GM12878 (cell line): ENCODE measurements around the gene LMBR1. TPM values are rescaled to one million over a fixed set of nuclear protein-coding genes. Genes with fewer than 3 reads are reported as not detected.

Experiments used
- polyA plus RNA-seq, 11 experiments: library from polyadenylated mRNA; depleted of rRNA in 4 of 11; unstranded in 6 of 11; stranded (reverse) in 5 of 11; fragments of >200 nt; fragmentation: Nextera tagmentation in 4 of 11; fragmentation: Illumina TruSeq in 1 of 11; extraction: Ambion mirVana in 4 of 11; extraction: Trizol in 1 of 11; gene quantifications; 1 replicate in 1 of 11; 2 replicates in 10 of 11; pipeline versions ENCODE4 v1.2.1 to v1.2.3, GENCODE V29; 2011 to 2016; ENCODE audit warnings: inconsistent platforms in 2 of 11, missing spikeins in 2 of 11, low read depth in 1 of 11
- small RNA-seq: library from RNA; depleted of rRNA; stranded (forward); fragments of <200 nt; gene quantifications from one replicate; pipeline ENCODE3, GENCODE V24; 2014
- total RNA-seq, 4 experiments: library from RNA; depleted of rRNA in 3 of 4; stranded (reverse); fragments of >200 nt in 3 of 4; fragmentation: Illumina TruSeq in 1 of 4; extraction: Trizol in 1 of 4; gene quantifications; 2 replicates each; pipeline versions ENCODE4 v1.2.1 to v1.2.3, GENCODE V29; 2013 to 2021

The LMBR1 gene
- total and polyA plus RNA-seq, 10 of the 15 experiments (the other 5 are each of a cell fraction or from before 2014, with no cell fraction given) = 4.0 to 63.5 (median 28.8) TPM

Small RNA genes lying within 50 kb of the gene (small RNA-seq; reads per million reads assigned to genes)
- gene RNU4-31P = not detected

Other genes starting within 250 kb of the LMBR1 start
- gene NOM1, start 56.5 kb upstream of the LMBR1 start, total RNA-seq (2014; rRNA removed) = 17.6 and 19.0 TPM in 2 replicates
- gene NOM1, start 56.5 kb upstream of the LMBR1 start, total RNA-seq (2014; rRNA removed; fragmentation: Illumina TruSeq; extraction: Trizol) = 13.1 and 18.1 TPM in 2 replicates
- 18.3 and 20.1 TPM in 2 replicates for gene NOM1, start 56.5 kb upstream of the LMBR1 start, total RNA-seq (2021)
- gene NOM1, start 56.5 kb upstream of the LMBR1 start, polyA plus RNA-seq (2011; rRNA removed) = 15.7 and 18.0 TPM in 2 replicates
- 18.2 and 21.6 TPM in 2 replicates for gene NOM1, start 56.5 kb upstream of the LMBR1 start, polyA plus RNA-seq (2014; fragmentation: Illumina TruSeq; extraction: Trizol)
- gene NOM1, start 56.5 kb upstream of the LMBR1 start, polyA plus RNA-seq (2014; fragmentation: Nextera tagmentation; extraction: Ambion mirVana) = 1 to 10 TPM; 2.9 to 4.2 TPM
- 20.8 and 21.3 TPM in 2 replicates for gene NOM1, start 56.5 kb upstream of the LMBR1 start, polyA plus RNA-seq (2014; rRNA removed)
- gene NOM1, start 56.5 kb upstream of the LMBR1 start, polyA plus RNA-seq (2016; fragmentation: Nextera tagmentation; extraction: Ambion mirVana) = 10 to 100 TPM; 12.7 to 13.9 TPM
- gene MNX1, start 117.5 kb upstream of the LMBR1 start, total RNA-seq (2014; rRNA removed) = 1.0 and 1.3 TPM in 2 replicates
- gene MNX1, start 117.5 kb upstream of the LMBR1 start, total RNA-seq (2014; rRNA removed; fragmentation: Illumina TruSeq; extraction: Trizol) = 0.54 and 0.60 TPM in 2 replicates
- gene MNX1, start 117.5 kb upstream of the LMBR1 start, total RNA-seq (2021) = 1.8 and 2.3 TPM in 2 replicates
- gene MNX1, start 117.5 kb upstream of the LMBR1 start, polyA plus RNA-seq (2011; rRNA removed) = 1.9 and 2.3 TPM in 2 replicates
- gene MNX1, start 117.5 kb upstream of the LMBR1 start, polyA plus RNA-seq (2014; fragmentation: Illumina TruSeq; extraction: Trizol) = 0.48 TPM in 1 of 2 replicates, not detected in the other
- gene MNX1, start 117.5 kb upstream of the LMBR1 start, polyA plus RNA-seq (2014; fragmentation: Nextera tagmentation; extraction: Ambion mirVana) = under 1 TPM in 1 of 2 experiments, not detected in 1; 0.22 TPM
- gene MNX1, start 117.5 kb upstream of the LMBR1 start, polyA plus RNA-seq (2014; rRNA removed) = 1.7 and 2.7 TPM in 2 replicates
- gene MNX1, start 117.5 kb upstream of the LMBR1 start, polyA plus RNA-seq (2016; fragmentation: Nextera tagmentation; extraction: Ambion mirVana) = 1 to 10 TPM in 1 of 2 experiments, under 1 TPM in 1; 0.32 to 1.4 TPM
- gene UBE3C, start 245.7 kb upstream of the LMBR1 start, total RNA-seq (2014; rRNA removed) = 65.9 and 82.0 TPM in 2 replicates
- gene UBE3C, start 245.7 kb upstream of the LMBR1 start, total RNA-seq (2014; rRNA removed; fragmentation: Illumina TruSeq; extraction: Trizol) = 59.9 and 60.2 TPM in 2 replicates
- 48.2 and 51.7 TPM in 2 replicates for gene UBE3C, start 245.7 kb upstream of the LMBR1 start, total RNA-seq (2021)
- 47.2 and 54.8 TPM in 2 replicates for gene UBE3C, start 245.7 kb upstream of the LMBR1 start, polyA plus RNA-seq (2011; rRNA removed)
- gene UBE3C, start 245.7 kb upstream of the LMBR1 start, polyA plus RNA-seq (2014; fragmentation: Illumina TruSeq; extraction: Trizol) = 46.0 and 57.9 TPM in 2 replicates
- 10 to 100 TPM in 1 of 2 experiments, 1 to 10 TPM in 1; 7.9 to 10.8 TPM for gene UBE3C, start 245.7 kb upstream of the LMBR1 start, polyA plus RNA-seq (2014; fragmentation: Nextera tagmentation; extraction: Ambion mirVana)
- gene UBE3C, start 245.7 kb upstream of the LMBR1 start, polyA plus RNA-seq (2014; rRNA removed) = 41.0 and 44.5 TPM in 2 replicates
- gene UBE3C, start 245.7 kb upstream of the LMBR1 start, polyA plus RNA-seq (2016; fragmentation: Nextera tagmentation; extraction: Ambion mirVana) = 10 to 100 TPM; 17.6 to 26.4 TPM